ENCODE measurements around the gene BRAT1.

DNA sequence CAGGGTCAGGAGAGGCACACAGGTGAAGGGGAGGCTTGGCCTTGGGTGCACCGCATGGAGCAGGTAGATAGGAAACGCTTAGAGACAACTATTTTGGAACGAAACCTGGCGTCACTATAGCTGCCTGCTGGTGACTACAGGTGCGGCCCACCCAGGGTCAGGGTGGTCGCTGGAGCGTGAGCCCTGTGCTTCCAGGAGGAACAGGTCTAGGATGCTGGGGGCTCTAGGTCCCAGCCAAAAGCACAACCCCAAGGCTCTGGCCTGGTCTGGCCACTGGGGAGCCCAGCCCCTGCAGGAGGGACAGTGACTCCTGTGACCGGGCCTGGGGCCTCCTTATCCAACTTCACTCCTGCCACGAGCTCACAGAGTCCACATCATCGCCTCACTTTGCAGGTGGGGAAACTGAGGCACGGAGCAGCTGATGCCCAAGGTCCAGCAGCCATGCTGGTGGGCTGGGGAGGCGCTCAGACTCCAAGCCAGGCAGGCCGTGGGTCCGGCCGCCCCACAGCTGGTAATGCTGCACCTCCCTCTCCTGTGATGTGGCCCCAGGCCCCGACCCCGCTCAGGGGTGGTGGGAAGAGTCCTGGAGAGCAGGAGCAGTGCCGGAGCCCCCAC is 26.7 kb downstream of the BRAT1 start:
- TF ChIP-seq, protein P1, sequence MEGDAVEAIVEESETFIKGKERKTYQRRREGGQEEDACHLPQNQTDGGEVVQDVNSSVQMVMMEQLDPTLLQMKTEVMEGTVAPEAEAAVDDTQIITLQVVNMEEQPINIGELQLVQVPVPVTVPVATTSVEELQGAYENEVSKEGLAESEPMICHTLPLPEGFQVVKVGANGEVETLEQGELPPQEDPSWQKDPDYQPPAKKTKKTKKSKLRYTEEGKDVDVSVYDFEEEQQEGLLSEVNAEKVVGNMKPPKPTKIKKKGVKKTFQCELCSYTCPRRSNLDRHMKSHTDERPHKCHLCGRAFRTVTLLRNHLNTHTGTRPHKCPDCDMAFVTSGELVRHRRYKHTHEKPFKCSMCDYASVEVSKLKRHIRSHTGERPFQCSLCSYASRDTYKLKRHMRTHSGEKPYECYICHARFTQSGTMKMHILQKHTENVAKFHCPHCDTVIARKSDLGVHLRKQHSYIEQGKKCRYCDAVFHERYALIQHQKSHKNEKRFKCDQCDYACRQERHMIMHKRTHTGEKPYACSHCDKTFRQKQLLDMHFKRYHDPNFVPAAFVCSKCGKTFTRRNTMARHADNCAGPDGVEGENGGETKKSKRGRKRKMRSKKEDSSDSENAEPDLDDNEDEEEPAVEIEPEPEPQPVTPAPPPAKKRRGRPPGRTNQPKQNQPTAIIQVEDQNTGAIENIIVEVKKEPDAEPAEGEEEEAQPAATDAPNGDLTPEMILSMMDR (IDR thresholded peaks at IDR 0.05), result no peak
- no peak for TF ChIP-seq POLR2A (IDR thresholded peaks at IDR 0.05)
